K562 treated with DMSO at 1 percent for 48 hours (cell line): ENCODE results near the gene ESRP2. TPM values are rescaled to one million over a fixed set of nuclear protein-coding genes. Genes with fewer than 3 reads are reported as not detected.

ENCODE experiments used
- total RNA-seq: library from RNA; unstranded; fragments of 300-600 nt; gene quantifications from 2 replicates; pipeline ENCODE4 v1.2.3, GENCODE V29; 2022; ENCODE audit warnings: low replicate concordance; ENCODE audit errors: extremely low read depth

The ESRP2 gene
- not detected in 2 replicates for total RNA-seq

DNA sequence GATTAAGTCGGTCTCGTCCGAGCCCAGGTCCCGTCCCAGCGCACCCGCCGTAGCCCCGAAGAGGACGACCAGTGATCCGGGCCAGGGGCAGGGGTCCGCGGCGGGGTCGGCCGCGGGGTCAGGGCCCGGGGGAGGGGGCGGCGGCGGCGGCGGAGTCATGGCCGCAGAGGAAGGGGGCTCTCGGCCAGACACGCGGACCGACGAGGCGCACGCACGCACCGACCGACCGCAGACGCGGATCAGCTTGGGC is at the start of gene ESRP2:
ESRP2 (minus strand) TSS at position 241 of the 250 bp plus-strand sequence; CDS start at position 159, 82 bp downstream.

DNA sequence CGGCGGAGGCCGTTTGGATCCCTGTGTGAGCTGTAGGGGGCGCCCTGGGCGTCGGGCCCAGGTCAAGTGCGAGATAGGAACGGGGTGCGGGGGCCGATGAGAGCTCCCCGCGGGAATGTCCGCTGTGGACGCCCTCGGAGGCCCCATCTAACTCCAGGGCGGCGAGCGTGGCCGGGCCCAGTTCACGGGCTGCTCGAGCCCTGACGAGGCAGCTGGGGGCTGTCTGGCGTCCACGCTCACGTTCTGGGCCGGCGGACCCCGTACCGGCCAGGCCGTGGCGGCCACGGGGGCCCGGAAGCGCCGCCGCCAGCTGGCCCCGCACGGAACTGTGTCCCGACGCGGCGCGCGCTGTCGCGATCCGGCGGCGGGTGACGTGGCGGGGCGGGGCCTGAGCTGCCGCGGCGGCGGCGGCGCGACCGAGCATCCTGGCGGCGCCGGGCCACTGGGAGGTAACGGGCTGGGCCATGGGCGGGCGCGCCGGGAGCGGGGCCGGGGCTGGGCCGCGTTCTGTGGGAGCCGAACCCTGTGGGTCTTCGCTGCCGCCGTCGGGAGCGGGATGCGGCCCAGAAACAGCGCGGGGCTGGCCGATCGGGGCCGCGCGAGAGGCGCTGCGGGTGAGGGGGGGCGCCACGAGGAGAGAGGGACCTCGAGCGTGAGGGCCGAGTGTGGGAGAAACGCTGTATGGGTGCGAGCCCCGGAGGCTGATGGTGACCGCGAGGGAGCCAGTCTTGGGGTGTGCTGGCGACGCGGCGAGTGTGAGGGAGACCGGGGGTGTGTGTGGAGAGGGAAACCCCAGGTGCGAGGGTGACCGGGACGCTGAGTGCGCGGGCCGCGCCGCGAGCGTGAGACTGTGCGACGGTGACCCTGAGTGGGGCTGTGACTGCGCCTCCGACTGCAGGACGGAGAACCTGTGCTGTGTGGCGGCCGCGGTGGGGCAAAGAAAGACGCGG is 28.5 kb upstream of the ESRP2 start, which contains the start of gene SLC7A6:
SLC7A6 (plus strand) TSS at position 399 of the 950 bp plus-strand sequence. CDS start 10,201 bp downstream, outside the sequence.

DNA sequence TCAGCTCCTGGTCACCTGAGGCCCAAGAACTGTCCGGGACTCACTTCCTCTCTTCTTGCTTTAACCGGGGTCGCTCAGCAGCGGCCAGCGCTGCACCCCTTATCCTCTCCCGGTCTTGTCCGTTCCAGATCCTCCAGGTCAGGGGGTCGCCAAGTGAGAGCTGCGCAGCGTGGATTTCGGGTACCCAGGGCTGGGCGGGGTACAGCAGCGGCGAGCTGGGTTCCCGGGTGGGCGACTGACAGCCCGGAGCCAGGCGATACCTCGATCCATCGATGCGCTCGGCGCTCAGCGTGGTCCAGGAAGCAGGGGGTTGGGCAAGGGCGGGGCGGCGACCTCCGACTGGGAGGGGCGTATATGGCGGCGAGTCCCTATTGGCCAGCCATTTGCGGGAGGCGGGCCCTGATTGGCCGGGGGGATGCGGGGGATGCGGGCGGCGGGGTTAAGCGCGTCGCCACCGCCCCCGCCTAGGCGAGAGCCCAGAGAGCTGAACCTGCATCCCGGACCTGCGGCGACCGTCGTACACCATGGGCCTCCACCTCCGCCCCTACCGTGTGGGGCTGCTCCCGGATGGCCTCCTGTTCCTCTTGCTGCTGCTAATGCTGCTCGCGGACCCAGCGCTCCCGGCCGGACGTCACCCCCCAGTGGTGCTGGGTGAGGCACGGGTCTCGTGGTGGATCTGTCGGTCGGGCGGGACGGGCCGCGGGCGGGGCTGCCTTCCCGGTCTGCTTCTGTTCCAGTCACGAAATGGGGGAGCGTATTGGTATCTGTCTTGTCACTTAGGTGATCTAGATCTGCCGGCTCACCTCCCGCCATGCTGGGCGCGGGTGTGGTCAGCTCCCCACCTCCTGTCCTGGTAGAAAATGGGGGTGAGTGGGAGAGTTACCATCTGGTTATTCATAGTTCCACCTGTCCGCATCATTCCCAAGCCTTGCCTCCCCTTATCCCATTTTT is 9.3 kb upstream of the ESRP2 start, which contains the start of gene PLA2G15:
PLA2G15 (plus strand) TSS at position 471 of the 951 bp plus-strand sequence; CDS start at position 525, 54 bp downstream.

Other genes starting within 250 kb of the ESRP2 start
- not detected in 2 replicates for gene DPEP2, start 236.6 kb downstream of the ESRP2 start, total RNA-seq
- not detected in 2 replicates for gene DPEP2NB, start 220.2 kb downstream of the ESRP2 start, total RNA-seq
- not detected in 2 replicates for gene DDX28, start 212.9 kb downstream of the ESRP2 start, total RNA-seq
- not detected in 2 replicates for gene DUS2, start 212.8 kb downstream of the ESRP2 start, total RNA-seq
- not detected in 2 replicates for gene NFATC3, start 150.8 kb downstream of the ESRP2 start, total RNA-seq
- not detected in 2 replicates for gene PLA2G15, start 9.2 kb upstream of the ESRP2 start, total RNA-seq
- gene SLC7A6, start 28.4 kb upstream of the ESRP2 start, total RNA-seq, result not detected in 2 replicates
- gene SLC7A6OS, start 74.8 kb upstream of the ESRP2 start, total RNA-seq, result not detected in 2 replicates
- gene PRMT7, start 74.9 kb upstream of the ESRP2 start, total RNA-seq, result not detected in 2 replicates
- not detected in 2 replicates for gene SMPD3, start 212.4 kb upstream of the ESRP2 start, total RNA-seq